Mesenteric fat pad (tissue), 1 donor: ENCODE measurements around the gene LRFN2. TPM values are rescaled to one million over a fixed set of nuclear protein-coding genes. Genes with fewer than 3 reads are reported as not detected.

ENCODE experiments used
- DNase-seq: peaks from one replicate; pipeline ENCODE4 v3.0.0-alpha.2; 2020; ENCODE audit warnings: low spot score
- total RNA-seq: library from RNA; stranded (reverse); fragmentation: NEBNext Ultra II Directional; extraction: Animal tissue kit (Norgen Biotek cat#: 25700); gene quantifications from one replicate; pipeline ENCODE4 v1.2.1, GENCODE V29; 2021
- donor health status: DM: yes; HTN: yes; CAD: no.

LRFN2 gene
- total RNA-seq, 1 donor from 2014 or later: not detected

GRCh38 chr6:40545954-40546353 lies 41.2 kb downstream of the LRFN2 start:
- DNase-seq: no peak

GRCh38 chr6:40543776-40544175 lies 43.4 kb downstream of the LRFN2 start:
- no peak for DNase-seq

- no peak for DNase-seq
Measured at GRCh38 chr6:40543146-40543545, 44.0 kb downstream of the LRFN2 start.

GRCh38 chr6:40542175-40542764 lies 44.9 kb downstream of the LRFN2 start:
- DNase-seq: no peak

- DNase-seq: no peak
Measured at GRCh38 chr6:40541556-40542174, 45.5 kb downstream of the LRFN2 start.

GRCh38 chr6:40540790-40541189 lies 46.4 kb downstream of the LRFN2 start:
- DNase-seq: no peak

- no peak for DNase-seq
Measured at GRCh38 chr6:40539853-40540252, 47.3 kb downstream of the LRFN2 start.

DNA sequence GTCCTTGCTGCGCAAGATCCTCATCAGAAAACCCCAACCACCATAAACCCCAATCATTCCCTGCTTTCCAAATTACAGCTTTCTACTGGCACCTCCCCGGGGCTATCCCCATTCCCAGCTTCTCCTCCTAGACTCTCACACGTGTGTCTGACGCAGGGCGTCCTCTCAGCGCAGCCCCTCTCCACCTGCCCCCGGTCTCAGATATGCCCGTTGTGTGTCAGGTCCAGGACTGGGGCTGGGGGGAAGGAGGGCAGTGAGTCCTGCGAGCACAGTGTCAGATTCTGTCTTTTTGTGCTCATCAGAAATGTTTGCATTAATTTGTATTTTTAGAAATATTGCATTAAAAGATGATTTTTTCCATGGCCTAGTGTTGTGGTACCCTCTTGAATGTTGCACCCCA lies 48.6 kb downstream of the LRFN2 start:
- no peak for DNase-seq

- no peak for DNase-seq
Measured at GRCh38 chr6:40537446-40537845, 49.7 kb downstream of the LRFN2 start.

DNA sequence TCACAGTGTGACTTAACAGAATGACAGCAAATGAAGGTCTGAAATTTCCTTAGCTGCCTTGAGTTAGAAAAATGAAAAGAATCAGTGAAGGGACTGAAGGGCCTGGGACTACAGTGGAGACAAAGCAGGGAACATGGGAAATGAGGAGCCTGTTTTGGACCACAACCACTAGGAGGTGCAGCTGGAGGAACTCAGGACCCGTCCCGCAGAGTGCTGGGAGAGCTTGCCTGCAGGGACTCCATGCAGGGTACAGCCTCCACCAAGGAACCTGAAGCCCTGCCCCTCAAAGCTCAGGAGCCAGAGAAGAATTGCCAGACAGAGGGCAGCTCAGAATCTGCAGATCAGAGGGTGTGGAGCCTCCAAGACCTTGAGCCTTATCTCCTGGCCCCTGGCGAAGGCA lies 50.7 kb downstream of the LRFN2 start:
- no peak for DNase-seq

GRCh38 chr6:40535819-40536380 lies 51.3 kb downstream of the LRFN2 start:
- DNase-seq: no peak

GRCh38 chr6:40535110-40535818 lies 51.9 kb downstream of the LRFN2 start:
- no peak for DNase-seq

- DNase-seq: no peak
Measured at GRCh38 chr6:40532349-40533000, 54.7 kb downstream of the LRFN2 start.

- no peak for DNase-seq
Measured at GRCh38 chr6:40529919-40530318, 57.2 kb downstream of the LRFN2 start.

- DNase-seq: no peak
Measured at GRCh38 chr6:40529040-40529439, 58.1 kb downstream of the LRFN2 start.

- DNase-seq: no peak
Measured at GRCh38 chr6:40528051-40528450, 59.1 kb downstream of the LRFN2 start.

DNA sequence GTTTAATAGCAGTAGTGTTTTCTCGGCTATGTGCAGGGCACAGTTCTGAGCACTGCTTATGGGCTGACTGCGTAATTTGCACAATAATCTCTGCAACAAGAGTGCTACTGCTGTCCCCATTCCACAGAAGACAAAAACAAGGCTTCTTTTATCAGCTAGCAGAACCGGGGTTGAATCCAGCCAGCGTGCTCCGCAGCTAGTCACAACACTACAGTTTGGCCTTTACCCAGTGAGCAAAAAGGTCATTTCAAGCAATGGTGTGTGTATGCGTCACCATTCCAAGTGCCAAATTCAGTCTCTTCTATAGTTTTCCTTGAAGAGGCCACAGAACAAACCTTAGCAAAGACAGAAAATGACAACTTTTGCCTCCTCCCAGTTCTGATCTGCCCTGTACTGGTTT lies 61.1 kb downstream of the LRFN2 start:
- DNase-seq: no peak

DNA sequence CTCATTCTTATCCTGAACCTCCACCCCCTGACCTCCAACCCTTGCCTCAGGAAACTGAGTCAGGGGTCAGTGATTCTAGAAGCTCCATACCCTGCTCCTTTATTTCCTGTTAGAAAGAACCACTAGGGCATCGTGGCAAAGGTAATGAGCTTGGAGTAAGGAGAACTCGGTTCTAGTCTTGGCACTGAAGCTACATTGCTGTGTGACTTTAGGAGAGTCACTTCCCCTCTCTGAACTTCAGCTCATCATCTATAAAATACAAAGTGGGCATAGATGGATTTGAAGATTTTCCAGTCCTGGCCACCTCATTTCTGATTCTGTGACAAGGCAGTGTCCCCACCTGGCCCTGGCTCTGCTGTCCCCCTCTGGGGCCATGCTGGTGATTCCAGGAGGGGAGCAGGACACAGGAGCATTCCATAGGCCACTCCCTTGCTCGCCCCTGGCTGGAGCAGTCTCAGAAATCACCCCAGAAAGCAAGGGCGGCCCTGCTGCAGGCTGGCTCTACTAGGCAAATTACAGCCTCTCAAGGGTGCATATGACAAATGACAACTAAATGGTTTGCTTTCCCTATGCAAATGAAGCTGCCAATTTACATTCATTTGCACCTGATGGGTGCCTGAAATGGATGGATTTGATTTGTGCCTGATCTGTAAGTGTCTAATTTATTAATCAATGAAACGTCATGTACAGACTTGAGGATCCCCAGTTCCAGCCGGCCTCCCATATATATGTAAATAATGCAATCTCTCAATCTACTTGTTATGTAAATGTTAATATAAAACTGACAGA lies 62.2 kb downstream of the LRFN2 start:
- DNase-seq: no peak

DNA sequence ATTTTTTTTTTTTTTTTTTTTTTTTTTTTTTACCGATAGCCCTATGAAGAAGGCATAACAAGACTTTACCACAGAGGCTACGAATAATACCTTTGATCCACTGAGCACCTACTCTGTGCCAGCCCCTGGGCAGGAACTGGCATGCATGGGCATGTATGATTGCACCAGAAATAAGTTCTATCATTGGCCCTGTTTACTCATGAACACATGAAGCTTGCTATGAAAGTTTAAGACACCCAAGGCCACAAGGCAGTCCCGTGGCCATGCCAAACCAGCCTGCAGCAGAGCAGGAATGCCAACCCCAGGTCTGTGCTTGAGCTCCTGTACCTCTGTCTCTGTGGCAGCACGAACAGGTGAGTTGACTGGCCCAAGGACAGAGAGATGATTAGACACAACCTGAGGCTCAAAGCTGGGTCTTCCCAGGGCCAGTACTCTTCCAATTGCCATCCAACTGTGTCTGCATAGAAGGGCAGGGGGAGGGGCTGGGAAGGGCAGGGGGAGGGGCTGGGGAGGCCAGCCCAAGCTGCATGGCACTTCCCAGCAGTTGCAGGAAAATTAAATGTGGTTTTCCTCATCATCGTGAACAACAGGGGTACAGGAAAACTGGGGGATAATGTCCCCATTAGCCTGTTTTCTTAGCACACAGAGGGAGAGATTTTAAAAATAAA lies 63.5 kb downstream of the LRFN2 start:
- DNase-seq: no peak

- no peak for DNase-seq
Measured at GRCh38 chr6:40521496-40521895, 65.7 kb downstream of the LRFN2 start.

GRCh38 chr6:40520678-40521077 lies 66.5 kb downstream of the LRFN2 start:
- no peak for DNase-seq
